ENCODE measurements around the gene NMRAL1.

NMRAL1 gene

GRCh38 chr16:4455951-4456350 is 18.5 kb downstream of the NMRAL1 start:
- Mint-ChIP-seq H3K36me3 (peaks cover 11% of the 10 kb centered on the region), H3K4me3 (no peak overlapping the region), H3K4me1 (peaks cover 11% of the 10 kb centered on the region), H3K9me3 (no peaks in the 10 kb centered on the region), H3K27ac (no peak overlapping the region), H3K27me3 (no peaks in the 10 kb centered on the region)

- Mint-ChIP-seq H3K27ac (no peak overlapping the region), H3K36me3 (peaks cover 10% of the 10 kb centered on the region), H3K9me3 (no peaks in the 10 kb centered on the region)
Measured at GRCh38 chr16:4455081-4455480, 19.3 kb downstream of the NMRAL1 start.

GRCh38 chr16:4454623-4455022 is 19.8 kb downstream of the NMRAL1 start:
- H3K4me3 Mint-ChIP-seq: no peak overlapping the region
- peaks cover 11% of the 10 kb centered on the region for H3K4me1 Mint-ChIP-seq
- no peaks in the 10 kb centered on the region for H3K27me3 Mint-ChIP-seq
- no peaks in the 10 kb centered on the region for H3K9me3 Mint-ChIP-seq
- H3K27ac Mint-ChIP-seq: no peak overlapping the region
- peaks cover 10% of the 10 kb centered on the region for H3K36me3 Mint-ChIP-seq

More at GRCh38 chr16:4455081-4455480, 19.3 kb downstream of the NMRAL1 start:
- H3K4me1 Mint-ChIP-seq: peaks cover 11% of the 10 kb centered on the region
- H3K27me3 Mint-ChIP-seq: no peaks in the 10 kb centered on the region
- H3K4me3 Mint-ChIP-seq: no peak overlapping the region

- Mint-ChIP-seq H3K4me1 (peaks cover 4% of the 10 kb centered on the region), H3K9me3 (no peaks in the 10 kb centered on the region), H3K27me3 (no peaks in the 10 kb centered on the region), H3K4me3 (no peak overlapping the region), H3K36me3 (peaks cover 8% of the 10 kb centered on the region), H3K27ac (no peak overlapping the region)
Measured at GRCh38 chr16:4452674-4453073, 21.8 kb downstream of the NMRAL1 start.

GRCh38 chr16:4450931-4451519 is 23.4 kb downstream of the NMRAL1 start:
- Mint-ChIP-seq H3K27ac (no peak overlapping the region), H3K36me3 (peaks cover 8% of the 10 kb centered on the region)

GRCh38 chr16:4450430-4450829 is 24.0 kb downstream of the NMRAL1 start:
- no peaks in the 10 kb centered on the region for H3K27me3 Mint-ChIP-seq
- no peaks in the 10 kb centered on the region for H3K4me1 Mint-ChIP-seq
- H3K27ac Mint-ChIP-seq: no peak overlapping the region
- no peak overlapping the region for H3K4me3 Mint-ChIP-seq
- peaks cover 8% of the 10 kb centered on the region for H3K36me3 Mint-ChIP-seq
- H3K9me3 Mint-ChIP-seq: no peaks in the 10 kb centered on the region

More at GRCh38 chr16:4450931-4451519, 23.4 kb downstream of the NMRAL1 start:
- H3K9me3 Mint-ChIP-seq: no peaks in the 10 kb centered on the region
- no peak overlapping the region for H3K4me3 Mint-ChIP-seq
- H3K27me3 Mint-ChIP-seq: no peaks in the 10 kb centered on the region
- H3K4me1 Mint-ChIP-seq: no peaks in the 10 kb centered on the region

- Mint-ChIP-seq H3K9me3 (no peaks in the 10 kb centered on the region), H3K27ac (no peak overlapping the region), H3K4me1 (no peaks in the 10 kb centered on the region), H3K4me3 (no peak overlapping the region), H3K36me3 (peaks cover 10% of the 10 kb centered on the region), H3K27me3 (no peaks in the 10 kb centered on the region)
Measured at GRCh38 chr16:4443986-4444385, 30.4 kb downstream of the NMRAL1 start.

GRCh38 chr16:4443271-4443670 is 31.2 kb downstream of the NMRAL1 start:
- no peak overlapping the region for H3K27ac Mint-ChIP-seq
- H3K36me3 Mint-ChIP-seq: peaks cover 10% of the 10 kb centered on the region
- no peaks in the 10 kb centered on the region for H3K4me1 Mint-ChIP-seq

GRCh38 chr16:4442371-4442770 is 32.1 kb downstream of the NMRAL1 start:
- H3K4me1 Mint-ChIP-seq: no peaks in the 10 kb centered on the region
- H3K27me3 Mint-ChIP-seq: no peaks in the 10 kb centered on the region
- H3K4me3 Mint-ChIP-seq: no peak overlapping the region
- H3K27ac Mint-ChIP-seq: no peak overlapping the region
- H3K9me3 Mint-ChIP-seq: no peaks in the 10 kb centered on the region
- H3K36me3 Mint-ChIP-seq: peaks cover 9% of the 10 kb centered on the region

More at GRCh38 chr16:4443271-4443670, 31.2 kb downstream of the NMRAL1 start:
- Mint-ChIP-seq H3K4me3 (no peak overlapping the region), H3K9me3 (no peaks in the 10 kb centered on the region), H3K27me3 (no peaks in the 10 kb centered on the region)

GRCh38 chr16:4437366-4437765 is 37.1 kb downstream of the NMRAL1 start:
- Mint-ChIP-seq H3K9me3 (no peaks in the 10 kb centered on the region), H3K4me3 (no peak overlapping the region), H3K36me3 (peaks cover 8% of the 10 kb centered on the region), H3K27ac (no peak overlapping the region), H3K4me1 (peaks cover 9% of the 10 kb centered on the region), H3K27me3 (no peaks in the 10 kb centered on the region)

- Mint-ChIP-seq H3K9me3 (no peaks in the 10 kb centered on the region), H3K27ac (no peak overlapping the region), H3K36me3 (peaks cover 9% of the 10 kb centered on the region), H3K4me1 (peaks cover 15% of the 10 kb centered on the region), H3K27me3 (no peaks in the 10 kb centered on the region), H3K4me3 (no peak overlapping the region)
Measured at GRCh38 chr16:4435337-4436067, 38.9 kb downstream of the NMRAL1 start.

- Mint-ChIP-seq H3K27me3 (no peaks in the 10 kb centered on the region), H3K4me1 (peaks cover 19% of the 10 kb centered on the region), H3K27ac (no peak overlapping the region), H3K4me3 (no peak overlapping the region), H3K36me3 (peaks cover 11% of the 10 kb centered on the region), H3K9me3 (no peaks in the 10 kb centered on the region)
Measured at GRCh38 chr16:4433914-4434787, 40.3 kb downstream of the NMRAL1 start.

- peak overlapping the region; percentile 46 for H3K27ac Mint-ChIP-seq
- no peaks in the 10 kb centered on the region for H3K9me3 Mint-ChIP-seq
- H3K27me3 Mint-ChIP-seq: no peaks in the 10 kb centered on the region
- peaks cover 24% of the 10 kb centered on the region for H3K4me1 Mint-ChIP-seq
- H3K36me3 Mint-ChIP-seq: peaks cover 14% of the 10 kb centered on the region
- no peak overlapping the region for H3K4me3 Mint-ChIP-seq
Measured at GRCh38 chr16:4433228-4433627, 41.2 kb downstream of the NMRAL1 start.

- Mint-ChIP-seq H3K9me3 (no peaks in the 10 kb centered on the region), H3K27me3 (no peaks in the 10 kb centered on the region), H3K36me3 (peaks cover 21% of the 10 kb centered on the region), H3K4me3 (no peak overlapping the region), H3K27ac (no peak overlapping the region), H3K4me1 (peaks cover 38% of the 10 kb centered on the region)
Measured at GRCh38 chr16:4431023-4431422, 43.4 kb downstream of the NMRAL1 start.

- Mint-ChIP-seq H3K36me3 (peaks cover 19% of the 10 kb centered on the region), H3K27me3 (no peaks in the 10 kb centered on the region), H3K27ac (peak overlapping the region; percentile 55), H3K9me3 (no peaks in the 10 kb centered on the region), H3K4me1 (peaks cover 38% of the 10 kb centered on the region), H3K4me3 (peak overlapping the region; percentile 62)
Measured at GRCh38 chr16:4428500-4428899, 45.9 kb downstream of the NMRAL1 start.

Data from activated naive CD4-positive, alpha-beta T cell treated with anti-CD3 and anti-CD28 coated beads, Interleukin-2, amount 50 U/mL, for 24 hours (primary cell).